Measurements from ENCODE around the gene ZFAND2B.

GRCh38 chr2:219168932-219169331 is 37.6 kb upstream of the ZFAND2B start:
- TF ChIP-seq CTCF (IDR thresholded peaks at IDR 0.05; ENCODE audit: poor library complexity, severe bottlenecking) (no peak), POLR2AphosphoS5 (IDR thresholded peaks at IDR 0.05) (no peak), EZH2 (IDR thresholded peaks at IDR 0.05; ENCODE audit: borderline replicate concordance, insufficient read depth, low read length, poor library complexity, severe bottlenecking) (no peak), RAD21 (conservative IDR thresholded peaks at IDR 0.05) (no peak), REST (IDR thresholded peaks at IDR 0.05; ENCODE audit: borderline replicate concordance) (no peak), TAF1 (IDR thresholded peaks at IDR 0.05; ENCODE audit: low read depth) (no peak), EP300 (conservative IDR thresholded peaks at IDR 0.05; ENCODE audit: poor library complexity, severe bottlenecking) (no peak), MXI1 (conservative IDR thresholded peaks at IDR 0.05; ENCODE audit: poor library complexity, severe bottlenecking) (no peak), SMC3 (conservative IDR thresholded peaks at IDR 0.05; ENCODE audit: poor library complexity) (no peak)
